Central memory CD8-positive, alpha-beta T cell (primary cell): ENCODE data around the gene KANSL1.
"Not testable (repeated sequence)": the region's sequence is repeated elsewhere in the genome, so short reads cannot be mapped to it uniquely, and the experiment has no call there.

Experiments
- ATAC-seq: fragments of 150-1000 bp; cut with Tn5 transposase; replicated peaks from 2 replicates; pipeline ENCODE4 v1.10.0; 2022; ENCODE audit warnings: mild to moderate bottlenecking, moderate FRiP score, moderate number of reproducible peaks; ENCODE audit not compliant: poor library complexity, severe bottlenecking; ENCODE audit errors: extremely low read depth
- DNase-seq, 2 donors: peaks; one replicate each; pipeline ENCODE4 v3.0.0; 2021; ENCODE audit warnings: low spot score in 2 of 2
- H3K27ac Mint-ChIP-seq: one replicate; pipeline ENCODE4 v1.8.0; 2022; ENCODE audit warnings: low read depth, mild to moderate bottlenecking, moderate library complexity, mixed read lengths
- H3K27me3 Mint-ChIP-seq: one replicate; pipeline ENCODE4 v1.8.0; 2022; ENCODE audit warnings: mixed read lengths
- H3K36me3 Mint-ChIP-seq: one replicate; pipeline ENCODE4 v1.8.0; 2022; ENCODE audit warnings: mild to moderate bottlenecking, moderate library complexity, mixed read lengths; ENCODE audit not compliant: insufficient read depth
- H3K4me1 Mint-ChIP-seq: one replicate; pipeline ENCODE4 v1.8.0; 2022; ENCODE audit warnings: mixed read lengths
- H3K4me3 Mint-ChIP-seq: one replicate; pipeline ENCODE4 v1.8.0; 2022; ENCODE audit warnings: mild to moderate bottlenecking, moderate library complexity, mixed read lengths
- H3K9me3 Mint-ChIP-seq: one replicate; pipeline ENCODE4 v1.8.0; 2022; ENCODE audit warnings: mixed read lengths

KANSL1 gene

GRCh38 chr17:46190763-46191162 is 2.5 kb downstream of the KANSL1 start:
- peak overlapping the region; percentile 99 for H3K4me3 Mint-ChIP-seq
- peaks cover 40% of the 10 kb centered on the region for H3K36me3 Mint-ChIP-seq
- H3K27ac Mint-ChIP-seq: peak overlapping the region; percentile 96
- peaks cover 72% of the 10 kb centered on the region for H3K4me1 Mint-ChIP-seq
- H3K27me3 Mint-ChIP-seq: no peaks in the 10 kb centered on the region
- ATAC-seq: no peak
- H3K9me3 Mint-ChIP-seq: no peaks in the 10 kb centered on the region
- DNase-seq: no peak

- not testable (repeated sequence) for H3K27me3 Mint-ChIP-seq, H3K9me3 Mint-ChIP-seq
- ATAC-seq (peak; percentile 83), DNase-seq (peak in 1 of 2 donors; percentile 43)
- H3K4me3 Mint-ChIP-seq: peak overlapping the region; percentile 57
- peak overlapping the region; percentile 39 for H3K27ac Mint-ChIP-seq
- H3K36me3 Mint-ChIP-seq: peaks cover 17% of the 10 kb centered on the region
- peaks cover 90% of the 10 kb centered on the region for H3K4me1 Mint-ChIP-seq
Measured at GRCh38 chr17:46186827-46187235, 6.4 kb downstream of the KANSL1 start.

- no peak for DNase-seq
- peaks cover 93% of the 10 kb centered on the region for H3K4me1 Mint-ChIP-seq
- ATAC-seq: no peak
- no peaks in the 10 kb centered on the region for H3K9me3 Mint-ChIP-seq
- no peaks in the 10 kb centered on the region for H3K27me3 Mint-ChIP-seq
- peaks cover 13% of the 10 kb centered on the region for H3K36me3 Mint-ChIP-seq
- H3K4me3 Mint-ChIP-seq: peak overlapping the region; percentile 67
- peak overlapping the region; percentile 20 for H3K27ac Mint-ChIP-seq
Measured at GRCh38 chr17:46184696-46185095, 8.5 kb downstream of the KANSL1 start.

- Mint-ChIP-seq H3K4me1 (peaks cover 93% of the 10 kb centered on the region), H3K27ac (peak overlapping the region; percentile 20), H3K4me3 (peak overlapping the region; percentile 67), H3K36me3 (peaks cover 21% of the 10 kb centered on the region)
- DNase-seq, H3K27me3 Mint-ChIP-seq, H3K9me3 Mint-ChIP-seq, ATAC-seq: not testable (repeated sequence)
Measured at GRCh38 chr17:46183383-46183782, 9.8 kb downstream of the KANSL1 start.

GRCh38 chr17:46182961-46183360 is 10.3 kb downstream of the KANSL1 start:
- no peaks in the 10 kb centered on the region for H3K27me3 Mint-ChIP-seq
- DNase-seq: no peak
- ATAC-seq: no peak

GRCh38 chr17:46181940-46182339 is 11.3 kb downstream of the KANSL1 start:
- H3K9me3 Mint-ChIP-seq: no peaks in the 10 kb centered on the region
- H3K36me3 Mint-ChIP-seq: peaks cover 18% of the 10 kb centered on the region
- H3K27me3 Mint-ChIP-seq: no peaks in the 10 kb centered on the region
- no peak for ATAC-seq
- peak overlapping the region; percentile 41 for H3K4me3 Mint-ChIP-seq
- DNase-seq: no peak
- H3K27ac Mint-ChIP-seq: peak overlapping the region; percentile 20
- H3K4me1 Mint-ChIP-seq: peaks cover 90% of the 10 kb centered on the region

More at GRCh38 chr17:46182961-46183360, 10.3 kb downstream of the KANSL1 start:
- Mint-ChIP-seq H3K9me3 (no peaks in the 10 kb centered on the region), H3K36me3 (peaks cover 19% of the 10 kb centered on the region), H3K4me1 (peaks cover 93% of the 10 kb centered on the region), H3K27ac (peak overlapping the region; percentile 20), H3K4me3 (peak overlapping the region; percentile 67)

- peaks cover 93% of the 10 kb centered on the region for H3K4me1 Mint-ChIP-seq
- DNase-seq, H3K9me3 Mint-ChIP-seq, H3K27me3 Mint-ChIP-seq, ATAC-seq: not testable (repeated sequence)
- peak overlapping the region; percentile 20 for H3K27ac Mint-ChIP-seq
- peak overlapping the region; percentile 41 for H3K4me3 Mint-ChIP-seq
- peaks cover 16% of the 10 kb centered on the region for H3K36me3 Mint-ChIP-seq
Measured at GRCh38 chr17:46181316-46181715, 11.9 kb downstream of the KANSL1 start.

- DNase-seq: no peak
- no peaks in the 10 kb centered on the region for H3K9me3 Mint-ChIP-seq
- peaks cover 14% of the 10 kb centered on the region for H3K36me3 Mint-ChIP-seq
- H3K4me3 Mint-ChIP-seq: peak overlapping the region; percentile 41
- H3K27me3 Mint-ChIP-seq: no peaks in the 10 kb centered on the region
- peaks cover 97% of the 10 kb centered on the region for H3K4me1 Mint-ChIP-seq
- H3K27ac Mint-ChIP-seq: peak overlapping the region; percentile 20
- no peak for ATAC-seq
Measured at GRCh38 chr17:46180892-46181274, 12.3 kb downstream of the KANSL1 start.

- not testable (repeated sequence) for DNase-seq, H3K9me3 Mint-ChIP-seq, H3K27ac Mint-ChIP-seq, ATAC-seq, H3K27me3 Mint-ChIP-seq
- Mint-ChIP-seq H3K4me1 (peaks cover 95% of the 10 kb centered on the region), H3K36me3 (peaks cover 13% of the 10 kb centered on the region), H3K4me3 (peak overlapping the region; percentile 62)
Measured at GRCh38 chr17:46180185-46180891, 12.9 kb downstream of the KANSL1 start.

- Mint-ChIP-seq H3K9me3 (no peaks in the 10 kb centered on the region), H3K4me3 (peak overlapping the region; percentile 62), H3K27me3 (no peaks in the 10 kb centered on the region), H3K27ac (peak overlapping the region; percentile 56), H3K36me3 (peaks cover 15% of the 10 kb centered on the region), H3K4me1 (peaks cover 93% of the 10 kb centered on the region)
- no peak for DNase-seq
- ATAC-seq: peak; percentile 42
Measured at GRCh38 chr17:46179375-46179999, 13.7 kb downstream of the KANSL1 start.

- DNase-seq: no peak
- H3K27me3 Mint-ChIP-seq: no peaks in the 10 kb centered on the region
- peaks cover 87% of the 10 kb centered on the region for H3K4me1 Mint-ChIP-seq
- H3K27ac Mint-ChIP-seq: peak overlapping the region; percentile 56
- ATAC-seq: no peak
- peaks cover 18% of the 10 kb centered on the region for H3K36me3 Mint-ChIP-seq
- no peaks in the 10 kb centered on the region for H3K9me3 Mint-ChIP-seq
- H3K4me3 Mint-ChIP-seq: peak overlapping the region; percentile 62
Measured at GRCh38 chr17:46178550-46179214, 14.5 kb downstream of the KANSL1 start.

- no peak for DNase-seq
- Mint-ChIP-seq H3K4me1 (peaks cover 86% of the 10 kb centered on the region), H3K4me3 (peak overlapping the region; percentile 19), H3K9me3 (no peaks in the 10 kb centered on the region), H3K27ac (peak overlapping the region; percentile 56), H3K27me3 (no peaks in the 10 kb centered on the region), H3K36me3 (peaks cover 19% of the 10 kb centered on the region)
- no peak for ATAC-seq
Measured at GRCh38 chr17:46176975-46177374, 16.3 kb downstream of the KANSL1 start.
